OCI-LY3 (cell line): Measurements from ENCODE around the gene IRX4.

ENCODE experiments used
- H2AFZ ChIP-seq: fragments of 200-600, 300-600 bp; shearing (Covaris generic); 2 replicates; pipeline ENCODE4 v1.6.0; 2014; ENCODE audit warnings: antibody characterized with exemption, low read depth, low read length
- H3K27ac ChIP-seq: fragments of 200-600, 300-600 bp; sonication (generic); 2 replicates; pipeline ENCODE4 v1.5.1; 2014; ENCODE audit warnings: mild to moderate bottlenecking, low read length, moderate library complexity, mixed read lengths
- H3K27me3 ChIP-seq: fragments of 200-600, 300-600 bp; sonication (generic); 2 replicates; pipeline ENCODE4 v1.6.1; 2014; ENCODE audit warnings: low read depth, low read length, mixed read lengths
- H3K36me3 ChIP-seq: fragments of 200-600, 300-600 bp; sonication (generic); replicated peaks from 2 replicates; pipeline ENCODE3; 2014; ENCODE audit warnings: low read depth, low read length, mixed read lengths
- H3K4me1 ChIP-seq: fragments of 300-600, 200-600 bp; sonication (generic); 2 replicates; pipeline ENCODE4 v1.6.1; 2014; ENCODE audit warnings: low read length, mixed read lengths
- H3K4me2 ChIP-seq: fragments of 200-600, 300-600 bp; sonication (generic); 2 replicates; pipeline ENCODE4 v1.6.1; 2014; ENCODE audit warnings: low read length, mixed read lengths
- H3K4me3 ChIP-seq: fragments of 300-600, 200-600 bp; sonication (generic); 2 replicates; pipeline ENCODE4 v1.5.1; 2014; ENCODE audit warnings: antibody characterized with exemption, mild to moderate bottlenecking, low read length, moderate library complexity
- H3K79me2 ChIP-seq: fragments of 300-600, 200-600 bp; shearing (Covaris generic); 2 replicates; pipeline ENCODE4 v1.6.1; 2014; ENCODE audit warnings: mild to moderate bottlenecking, low read length, mixed read lengths
- H3K9ac ChIP-seq: fragments of 300-600, 200-600 bp; shearing (Covaris generic); 2 replicates; pipeline ENCODE4 v1.6.0; 2014; ENCODE audit warnings: mild to moderate bottlenecking, low read length, moderate library complexity
- H3K9me3 ChIP-seq: fragments of 200-600, 300-600 bp; shearing (Covaris generic); 2 replicates; pipeline ENCODE4 v1.6.1; 2014; ENCODE audit warnings: low read length, mixed read lengths; ENCODE audit not compliant: insufficient read depth
- H4K20me1 ChIP-seq: fragments of 200-600, 300-600 bp; sonication (generic); 2 replicates; pipeline ENCODE4 v1.6.1; 2016; ENCODE audit warnings: low read length, mixed read lengths; ENCODE audit not compliant: insufficient read depth
- EZH2phosphoT487 ChIP-seq: fragments of 200-600 bp; shearing (Covaris generic); IDR thresholded peaks from 2 replicates; pipeline ENCODE4 v1.6.1; 2018; ENCODE audit warnings: antibody characterized with exemption, mixed run types, low read depth
- TF ChIP-seq, protein P1 (sequence below): fragments of 200-600, 300-600 bp; sonication (generic); IDR thresholded peaks from 2 replicates; pipeline ENCODE4 v1.5.1; 2014; ENCODE audit warnings: antibody characterized with exemption, low read length, low read depth

The IRX4 gene

DNA sequence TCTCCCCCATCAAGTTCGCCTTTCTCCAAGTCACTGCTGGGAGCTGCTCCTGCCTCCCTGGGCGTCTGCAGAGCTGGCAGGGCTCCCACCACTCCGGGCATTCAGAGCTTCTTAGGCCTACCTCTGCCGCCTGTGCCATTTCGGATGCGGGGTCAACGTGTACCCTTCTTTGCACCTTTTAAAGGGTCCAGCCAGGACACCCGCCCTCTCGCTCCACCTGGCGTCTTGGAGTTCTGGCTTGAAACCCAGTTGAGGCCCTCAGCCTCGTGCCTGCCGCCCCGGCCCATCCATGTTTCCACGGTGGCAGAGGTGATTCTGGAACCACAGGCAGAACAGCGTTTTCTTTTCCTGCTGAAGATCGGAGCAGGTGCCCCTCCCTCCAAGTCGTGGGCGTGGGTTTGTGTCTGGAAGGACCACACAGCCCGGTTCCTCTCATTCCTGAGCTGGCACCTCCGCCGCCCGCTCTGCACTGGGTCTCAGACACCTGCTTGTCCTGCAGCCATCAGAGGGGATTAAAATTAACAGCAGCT, 48.6 kb downstream of the IRX4 start:
- H4K20me1 ChIP-seq, result no peaks in the 10 kb centered on the region
- H3K27me3 ChIP-seq, result no peaks in the 10 kb centered on the region
- no peaks in the 10 kb centered on the region for H3K79me2 ChIP-seq
- TF ChIP-seq, protein P1, sequence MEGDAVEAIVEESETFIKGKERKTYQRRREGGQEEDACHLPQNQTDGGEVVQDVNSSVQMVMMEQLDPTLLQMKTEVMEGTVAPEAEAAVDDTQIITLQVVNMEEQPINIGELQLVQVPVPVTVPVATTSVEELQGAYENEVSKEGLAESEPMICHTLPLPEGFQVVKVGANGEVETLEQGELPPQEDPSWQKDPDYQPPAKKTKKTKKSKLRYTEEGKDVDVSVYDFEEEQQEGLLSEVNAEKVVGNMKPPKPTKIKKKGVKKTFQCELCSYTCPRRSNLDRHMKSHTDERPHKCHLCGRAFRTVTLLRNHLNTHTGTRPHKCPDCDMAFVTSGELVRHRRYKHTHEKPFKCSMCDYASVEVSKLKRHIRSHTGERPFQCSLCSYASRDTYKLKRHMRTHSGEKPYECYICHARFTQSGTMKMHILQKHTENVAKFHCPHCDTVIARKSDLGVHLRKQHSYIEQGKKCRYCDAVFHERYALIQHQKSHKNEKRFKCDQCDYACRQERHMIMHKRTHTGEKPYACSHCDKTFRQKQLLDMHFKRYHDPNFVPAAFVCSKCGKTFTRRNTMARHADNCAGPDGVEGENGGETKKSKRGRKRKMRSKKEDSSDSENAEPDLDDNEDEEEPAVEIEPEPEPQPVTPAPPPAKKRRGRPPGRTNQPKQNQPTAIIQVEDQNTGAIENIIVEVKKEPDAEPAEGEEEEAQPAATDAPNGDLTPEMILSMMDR, result no peak
- TF ChIP-seq EZH2phosphoT487, result no peak
- H3K36me3 ChIP-seq, result no peaks in the 10 kb centered on the region
- H2AFZ ChIP-seq, result no peak overlapping the region
- H3K9me3 ChIP-seq, result no peaks in the 10 kb centered on the region
- no peaks in the 10 kb centered on the region for H3K4me1 ChIP-seq
- no peak overlapping the region for H3K27ac ChIP-seq
- H3K4me2 ChIP-seq, result no peak overlapping the region
- H3K9ac ChIP-seq, result no peak overlapping the region
- H3K4me3 ChIP-seq, result no peak overlapping the region

DNA sequence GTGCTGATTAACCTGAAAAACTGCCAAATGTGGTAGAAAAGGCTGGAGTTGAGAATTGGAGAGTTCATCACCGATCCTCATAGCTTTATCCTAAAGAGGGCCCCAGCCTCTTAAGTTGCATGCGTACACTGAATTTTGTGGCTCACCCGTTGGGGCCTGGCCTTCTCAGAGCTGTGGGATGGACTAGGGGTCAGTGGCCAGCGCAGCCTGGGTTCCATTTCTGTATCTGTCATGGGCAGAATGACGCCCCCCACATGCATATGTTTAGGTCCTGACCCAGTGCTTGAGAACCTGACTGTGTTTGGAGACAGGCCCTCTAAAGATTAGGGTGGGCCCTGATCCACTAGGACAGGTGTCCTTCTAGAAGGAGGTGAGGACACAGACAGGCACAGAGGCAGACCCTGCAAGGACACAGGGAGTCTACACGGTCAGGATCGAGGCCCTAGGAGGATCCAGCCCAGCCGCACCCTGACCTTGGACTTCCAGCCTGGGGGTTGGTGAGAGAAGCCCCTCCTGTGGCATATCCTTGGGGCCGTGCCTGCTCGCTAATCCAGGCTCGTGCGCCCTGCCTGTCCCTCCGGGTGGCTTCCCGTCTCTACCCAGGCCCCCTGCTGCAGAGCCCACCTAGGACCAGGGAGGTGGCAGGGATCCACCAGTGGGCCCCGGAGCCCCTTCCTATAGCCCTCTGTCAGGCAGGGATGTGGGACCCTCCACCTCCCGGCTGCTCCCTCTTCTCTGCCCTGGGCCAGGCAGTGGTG, 49.3 kb downstream of the IRX4 start:
- TF ChIP-seq, protein P1, result no peak
- TF ChIP-seq EZH2phosphoT487, result no peak
- no peaks in the 10 kb centered on the region for H3K79me2 ChIP-seq
- H3K4me1 ChIP-seq, result no peaks in the 10 kb centered on the region
- H4K20me1 ChIP-seq, result no peaks in the 10 kb centered on the region
- H3K4me2 ChIP-seq, result no peak overlapping the region
- H3K27ac ChIP-seq, result no peak overlapping the region
- no peak overlapping the region for H2AFZ ChIP-seq
- H3K36me3 ChIP-seq, result no peaks in the 10 kb centered on the region
- H3K27me3 ChIP-seq, result no peaks in the 10 kb centered on the region
- no peak overlapping the region for H3K4me3 ChIP-seq
- no peak overlapping the region for H3K9ac ChIP-seq
- H3K9me3 ChIP-seq, result no peaks in the 10 kb centered on the region

DNA sequence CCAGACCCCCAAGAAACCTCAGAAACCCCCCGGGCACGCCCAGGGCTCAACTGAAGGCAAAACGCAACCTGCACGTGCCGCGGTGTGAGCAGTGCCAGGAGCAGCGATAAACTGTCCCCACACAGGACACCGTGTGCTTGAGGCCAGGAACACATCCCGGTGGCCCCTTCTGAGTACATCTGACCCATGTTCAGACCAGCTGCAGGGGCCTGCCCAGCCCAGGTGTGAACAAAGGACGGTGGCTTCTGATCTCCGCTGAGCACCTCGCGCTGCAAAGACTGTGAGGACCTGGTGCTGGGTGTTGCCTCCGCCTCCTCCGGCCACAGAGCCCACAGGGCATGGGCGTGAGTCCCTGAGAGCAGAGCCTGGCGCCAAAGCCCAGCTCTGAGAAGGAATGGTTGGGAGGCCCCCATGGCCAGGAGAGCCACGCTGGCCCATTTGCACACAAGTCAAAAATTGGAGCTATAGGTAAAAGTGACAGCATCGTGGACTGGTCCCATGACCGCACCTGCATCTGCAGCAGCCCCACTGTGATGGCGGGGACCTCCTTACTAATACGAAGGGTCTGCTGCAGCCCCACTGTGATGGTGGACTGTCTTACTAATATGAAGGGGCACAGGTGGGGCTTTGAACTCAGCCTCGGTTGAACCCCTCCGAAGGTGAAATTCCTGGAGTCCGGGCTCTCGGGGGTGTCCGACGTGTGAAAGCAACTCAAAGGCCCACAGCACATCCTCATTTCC, 50.0 kb downstream of the IRX4 start:
- Histone ChIP-seq H2AFZ (no peak overlapping the region), H3K4me2 (no peak overlapping the region), H3K4me1 (no peaks in the 10 kb centered on the region), H3K9me3 (no peaks in the 10 kb centered on the region), H4K20me1 (no peaks in the 10 kb centered on the region), H3K27me3 (no peaks in the 10 kb centered on the region), H3K79me2 (no peaks in the 10 kb centered on the region), H3K27ac (no peak overlapping the region), H3K36me3 (no peaks in the 10 kb centered on the region), H3K9ac (no peak overlapping the region), H3K4me3 (no peak overlapping the region)
- TF ChIP-seq EZH2phosphoT487, result no peak
- TF ChIP-seq, protein P1, result no peak

DNA sequence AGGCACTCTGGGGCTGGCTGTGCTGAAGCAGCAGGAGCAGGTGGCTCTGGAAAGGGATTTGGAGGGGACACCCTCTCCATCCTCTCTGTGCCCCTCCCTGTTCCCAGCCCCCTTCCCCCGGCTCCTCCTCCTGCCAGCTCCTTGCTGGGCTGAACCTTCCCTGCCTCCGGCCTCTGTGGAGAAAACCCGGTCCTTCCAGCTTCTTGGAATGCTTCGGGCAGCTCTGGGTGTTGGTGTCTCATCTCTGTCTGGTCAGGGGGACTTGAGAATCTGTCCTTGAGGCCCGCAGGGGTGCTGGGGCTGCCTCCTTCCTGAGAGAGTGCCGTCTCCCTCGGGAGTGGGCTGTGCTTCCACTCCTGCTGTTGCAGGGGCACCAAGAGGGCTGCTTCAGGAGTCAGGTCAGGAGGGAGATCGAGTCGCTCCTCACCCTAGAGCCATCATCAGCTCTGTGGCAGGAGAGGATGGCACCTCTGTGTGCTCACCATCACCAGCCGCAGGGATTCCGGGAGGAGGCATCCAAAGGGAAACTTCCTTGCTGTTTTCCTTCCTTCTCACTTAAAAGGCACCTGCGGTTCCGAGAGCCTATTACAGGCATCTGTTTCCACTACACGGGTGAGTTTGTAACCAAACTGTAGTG, 50.9 kb downstream of the IRX4 start:
- no peak overlapping the region for H3K9ac ChIP-seq
- no peak overlapping the region for H3K4me3 ChIP-seq
- H3K9me3 ChIP-seq, result no peaks in the 10 kb centered on the region
- H2AFZ ChIP-seq, result no peak overlapping the region
- no peaks in the 10 kb centered on the region for H3K79me2 ChIP-seq
- H3K4me2 ChIP-seq, result no peak overlapping the region
- no peaks in the 10 kb centered on the region for H3K4me1 ChIP-seq
- H3K36me3 ChIP-seq, result no peaks in the 10 kb centered on the region
- H3K27ac ChIP-seq, result no peak overlapping the region
- no peaks in the 10 kb centered on the region for H3K27me3 ChIP-seq
- TF ChIP-seq, protein P1, result no peak
- TF ChIP-seq EZH2phosphoT487, result no peak
- H4K20me1 ChIP-seq, result no peaks in the 10 kb centered on the region
